ENCODE data around the gene CTNNBIP1.
"Not testable (repeated sequence)": the region's sequence is repeated elsewhere in the genome, so short reads cannot be mapped to it uniquely, and the experiment has no call there.

CTNNBIP1 gene

GRCh38 chr1:9815150-9815549 lies 94.9 kb downstream of the CTNNBIP1 start:
- DNase-seq (ENCODE audit: low read depth): no peak
- no peak overlapping the region for H3K4me3 ChIP-seq (ENCODE audit: low read depth, low read length)
- no peak for TF ChIP-seq CTCF (IDR thresholded peaks at IDR 0.05; ENCODE audit: insufficient read depth, low read depth, low read length, missing control alignments)

GRCh38 chr1:9814619-9815018 lies 95.5 kb downstream of the CTNNBIP1 start:
- H3K4me3 ChIP-seq (ENCODE audit: low read depth, low read length): no peak overlapping the region
- TF ChIP-seq CTCF (IDR thresholded peaks at IDR 0.05; ENCODE audit: insufficient read depth, low read depth, low read length, missing control alignments): no peak
- DNase-seq (ENCODE audit: low read depth): no peak

- DNase-seq (ENCODE audit: low read depth): no peak
- no peak overlapping the region for H3K4me3 ChIP-seq (ENCODE audit: low read depth, low read length)
- no peak for TF ChIP-seq CTCF (IDR thresholded peaks at IDR 0.05; ENCODE audit: insufficient read depth, low read depth, low read length, missing control alignments)
These were observed 98.7 kb downstream of the CTNNBIP1 start for GRCh38 chr1:9811239-9811966.

- DNase-seq (ENCODE audit: low read depth): no peak
- no peak for TF ChIP-seq CTCF (IDR thresholded peaks at IDR 0.05; ENCODE audit: insufficient read depth, low read depth, low read length, missing control alignments)
- no peak overlapping the region for H3K4me3 ChIP-seq (ENCODE audit: low read depth, low read length)
These were observed 101.0 kb downstream of the CTNNBIP1 start for GRCh38 chr1:9809100-9809510.

GRCh38 chr1:9808459-9808858 lies 101.6 kb downstream of the CTNNBIP1 start:
- no peak for TF ChIP-seq CTCF (IDR thresholded peaks at IDR 0.05; ENCODE audit: insufficient read depth, low read depth, low read length, missing control alignments)
- DNase-seq (ENCODE audit: low read depth): no peak
- H3K4me3 ChIP-seq (ENCODE audit: low read depth, low read length): no peak overlapping the region

- TF ChIP-seq CTCF (IDR thresholded peaks at IDR 0.05; ENCODE audit: insufficient read depth, low read depth, low read length, missing control alignments): no peak
- H3K4me3 ChIP-seq (ENCODE audit: low read depth, low read length): no peak overlapping the region
- DNase-seq (ENCODE audit: low read depth): no peak
These were observed 102.5 kb downstream of the CTNNBIP1 start for GRCh38 chr1:9807541-9807940.

GRCh38 chr1:9805972-9806371 lies 104.1 kb downstream of the CTNNBIP1 start:
- H3K4me3 ChIP-seq (ENCODE audit: low read depth, low read length); DNase-seq (ENCODE audit: low read depth): not testable (repeated sequence)
